Measurements from ENCODE around the gene PDCL3.

The PDCL3 gene

DNA sequence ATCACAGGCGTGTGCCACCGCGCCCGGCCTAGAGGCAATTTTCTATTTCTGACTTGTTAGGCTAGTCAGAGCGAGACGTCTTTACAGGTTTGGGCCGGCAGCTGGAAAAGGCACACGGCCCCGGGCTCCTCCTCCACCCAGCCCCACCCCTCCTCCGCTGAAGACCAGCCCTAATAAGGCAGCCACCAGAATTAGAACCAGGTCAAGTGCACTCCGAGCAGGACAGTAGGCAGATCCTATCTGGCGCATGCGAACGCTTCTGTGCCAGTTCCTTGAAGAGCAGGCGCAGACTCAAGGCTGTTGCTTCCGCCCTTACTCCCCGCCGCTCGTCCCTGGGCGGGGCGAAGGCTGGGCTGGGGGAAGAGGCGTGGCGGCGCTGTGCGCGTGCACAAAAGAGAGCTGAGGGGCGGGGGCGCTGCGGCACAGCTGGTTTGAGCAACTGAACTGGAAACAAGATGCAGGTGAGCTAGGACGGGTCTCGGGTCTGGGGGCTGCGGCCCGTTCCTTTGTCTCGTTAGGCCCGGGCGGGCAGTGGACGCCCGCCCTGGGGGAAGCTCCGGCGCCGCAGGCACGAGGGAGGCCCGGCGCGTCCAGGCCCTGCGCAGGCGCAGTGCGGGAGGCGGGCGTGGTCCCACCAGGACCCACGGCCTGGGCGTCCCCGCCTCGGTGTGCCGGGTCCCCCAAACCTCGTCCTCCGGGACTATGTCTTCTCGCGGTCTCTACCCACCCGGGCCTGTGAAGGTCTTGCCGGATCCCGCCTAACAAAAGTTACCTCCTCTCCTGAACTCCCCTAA, at the start of gene PDCL3:
TSS of gene PDCL3 (plus strand) at position 381 of the 794 bp plus-strand sequence. CDS start at position 456, 75 bp downstream.
- DNase-seq: peak; percentile 99

DNA sequence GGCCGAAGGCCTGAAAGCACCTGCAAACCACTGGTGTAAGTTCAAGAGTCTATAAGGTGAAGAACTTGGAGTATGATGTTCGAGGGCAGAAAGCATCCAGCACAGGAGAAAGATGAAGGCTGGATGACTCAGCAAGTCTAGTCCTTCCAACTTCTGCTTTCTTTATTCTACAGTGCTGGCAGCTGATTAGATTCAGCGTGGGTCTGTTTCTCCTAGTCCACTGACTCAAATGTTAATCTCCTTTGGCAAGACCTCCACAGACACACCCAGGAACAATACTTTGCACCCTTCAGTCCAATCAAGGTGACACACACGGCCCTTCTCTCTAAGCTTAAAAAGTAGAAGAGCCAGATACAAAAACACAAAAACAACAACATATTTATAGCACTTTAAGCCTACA, 49.1 kb upstream of the PDCL3 start:
- no peak for DNase-seq

GRCh38 chr2:100517556-100517955, 45.2 kb upstream of the PDCL3 start:
- no peak for DNase-seq

- no peak for DNase-seq
These were observed 44.0 kb upstream of the PDCL3 start for GRCh38 chr2:100518801-100519200.

- no peak for DNase-seq
These were observed 42.6 kb upstream of the PDCL3 start for GRCh38 chr2:100520224-100520623.

GRCh38 chr2:100522430-100522829, 40.4 kb upstream of the PDCL3 start:
- no peak for DNase-seq

DNA sequence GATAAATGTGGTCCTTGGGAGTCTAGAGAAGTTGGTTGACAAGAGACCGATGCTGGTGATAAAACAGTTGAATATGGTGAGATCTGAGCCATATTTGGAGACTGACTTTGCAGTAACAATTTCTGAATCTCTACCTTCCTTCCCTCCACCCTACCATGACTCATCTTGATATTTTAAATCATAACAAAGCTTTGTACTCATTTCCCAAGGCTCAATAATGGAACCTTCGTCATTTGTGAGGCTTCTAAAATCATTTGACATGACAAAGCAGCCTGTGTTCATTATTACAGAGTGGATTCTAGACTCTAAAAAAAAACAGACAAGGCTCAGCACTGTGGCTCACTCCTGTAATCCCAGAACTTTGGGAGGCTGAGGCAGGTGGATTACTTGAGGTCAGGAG, 38.5 kb upstream of the PDCL3 start:
- no peak for DNase-seq

GRCh38 chr2:100526868-100527267, 35.9 kb upstream of the PDCL3 start:
- DNase-seq: no peak

- DNase-seq: no peak
These were observed 35.3 kb upstream of the PDCL3 start for GRCh38 chr2:100527440-100528015.

GRCh38 chr2:100529176-100529575, 33.6 kb upstream of the PDCL3 start:
- DNase-seq: no peak

GRCh38 chr2:100529900-100530299, 32.9 kb upstream of the PDCL3 start:
- no peak for DNase-seq

GRCh38 chr2:100535855-100536254, 26.9 kb upstream of the PDCL3 start:
- no peak for DNase-seq

DNA sequence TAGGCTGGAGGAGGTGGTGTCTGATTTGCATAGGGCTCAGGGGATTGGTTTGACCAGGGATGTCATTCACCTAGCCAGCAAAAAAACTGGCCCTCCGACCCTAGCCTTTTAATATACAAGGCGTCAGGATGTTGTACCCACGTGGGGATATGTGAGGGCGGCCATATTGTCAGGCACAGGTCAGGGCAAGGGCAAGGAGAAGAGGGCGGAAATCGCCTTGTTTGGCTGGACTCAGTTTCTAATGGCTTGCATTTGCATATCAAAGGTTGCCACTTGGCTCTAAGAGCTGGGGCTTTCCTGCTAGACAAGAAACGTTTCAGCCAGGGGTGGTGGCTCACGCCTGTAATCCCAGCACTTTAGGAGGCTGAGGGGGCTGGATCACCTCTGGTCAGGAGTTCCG, 24.9 kb upstream of the PDCL3 start:
- no peak for DNase-seq

DNA sequence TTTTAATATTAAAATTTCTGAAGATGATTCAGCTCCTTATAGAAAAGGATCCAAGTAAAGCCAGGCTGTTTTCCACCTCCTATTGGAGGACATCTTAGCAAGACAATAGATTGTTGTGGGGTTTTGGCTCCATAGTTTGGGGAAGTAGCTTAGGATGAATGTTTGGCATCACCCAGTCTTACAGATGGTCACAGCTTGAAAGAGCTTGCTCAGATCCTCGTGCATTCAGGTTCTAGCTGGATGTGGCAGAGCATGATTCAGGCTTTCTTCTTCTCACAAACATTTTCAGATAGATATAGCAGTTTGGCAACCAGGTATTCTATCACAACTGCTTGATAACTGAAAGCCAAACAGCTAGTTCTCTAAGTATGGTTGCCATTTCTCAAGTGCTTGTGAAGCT, 23.6 kb upstream of the PDCL3 start:
- DNase-seq: no peak

DNA sequence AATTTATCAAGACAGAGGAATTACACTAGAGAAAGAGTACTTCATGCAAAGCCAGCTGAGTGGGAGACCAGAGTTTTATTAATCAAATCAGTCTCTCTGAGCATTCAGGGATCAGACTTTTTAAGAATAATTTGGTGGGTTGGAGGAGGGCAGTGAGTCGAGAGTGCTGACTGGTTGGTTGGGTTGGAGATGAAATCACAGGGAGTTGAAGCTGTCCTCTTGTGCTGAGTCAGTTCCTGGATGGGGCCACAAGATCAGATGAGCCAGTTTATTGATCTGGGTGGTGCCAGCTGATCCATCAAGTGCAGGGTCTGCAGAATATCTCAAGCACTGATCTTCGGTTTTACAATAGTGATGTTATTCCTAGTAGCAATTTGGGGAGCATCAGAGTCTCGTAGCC, 21.4 kb upstream of the PDCL3 start:
- no peak for DNase-seq

- DNase-seq: no peak
These were observed 20.4 kb upstream of the PDCL3 start for GRCh38 chr2:100542418-100542817.

- no peak for DNase-seq
These were observed 17.7 kb upstream of the PDCL3 start for GRCh38 chr2:100544911-100545596.

DNA sequence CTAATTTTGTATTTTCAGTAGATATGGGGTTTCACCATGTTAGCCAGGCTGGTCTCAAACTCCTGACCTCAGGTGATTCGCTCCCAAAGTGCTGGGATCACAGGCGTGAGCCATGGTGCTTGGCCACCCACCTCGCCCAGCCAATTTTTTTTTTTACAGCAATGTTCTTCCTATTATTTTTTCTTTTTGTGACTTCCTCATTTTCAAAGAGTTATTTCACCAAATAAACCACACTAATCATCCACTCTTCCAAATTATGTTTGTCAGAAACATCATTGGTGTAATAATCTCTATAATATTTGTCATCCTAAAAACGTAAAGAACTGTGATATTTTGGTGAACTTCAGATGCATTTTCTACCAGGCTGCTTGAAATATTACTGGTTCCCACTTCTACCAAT, 16.3 kb upstream of the PDCL3 start:
- no peak for DNase-seq

DNA sequence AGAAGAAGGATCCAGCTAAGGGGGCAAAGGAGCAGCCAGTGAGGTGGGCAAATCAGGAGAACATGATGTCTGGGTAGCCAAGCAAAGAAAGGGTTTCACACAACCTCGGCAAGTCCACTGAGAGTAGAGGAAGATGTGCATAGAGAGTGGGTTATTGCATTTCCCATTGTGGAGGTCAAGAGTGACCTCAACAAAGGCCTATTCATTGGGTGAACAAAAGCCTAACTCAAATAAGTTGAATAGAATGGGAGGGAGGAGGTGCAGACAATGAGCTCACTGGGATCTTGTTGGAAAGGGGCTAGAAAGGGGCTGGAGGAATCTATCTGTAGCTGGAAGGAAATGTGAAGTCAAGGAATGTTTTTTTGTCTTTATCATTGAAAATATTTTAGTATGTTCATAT, 14.0 kb upstream of the PDCL3 start:
- DNase-seq: no peak

- DNase-seq: no peak
These were observed 11.5 kb upstream of the PDCL3 start for GRCh38 chr2:100551303-100551702.

GRCh38 chr2:100554798-100555407, 7.9 kb upstream of the PDCL3 start:
- DNase-seq: no peak

- no peak for DNase-seq
These were observed 6.0 kb upstream of the PDCL3 start for GRCh38 chr2:100556746-100557145.

DNA sequence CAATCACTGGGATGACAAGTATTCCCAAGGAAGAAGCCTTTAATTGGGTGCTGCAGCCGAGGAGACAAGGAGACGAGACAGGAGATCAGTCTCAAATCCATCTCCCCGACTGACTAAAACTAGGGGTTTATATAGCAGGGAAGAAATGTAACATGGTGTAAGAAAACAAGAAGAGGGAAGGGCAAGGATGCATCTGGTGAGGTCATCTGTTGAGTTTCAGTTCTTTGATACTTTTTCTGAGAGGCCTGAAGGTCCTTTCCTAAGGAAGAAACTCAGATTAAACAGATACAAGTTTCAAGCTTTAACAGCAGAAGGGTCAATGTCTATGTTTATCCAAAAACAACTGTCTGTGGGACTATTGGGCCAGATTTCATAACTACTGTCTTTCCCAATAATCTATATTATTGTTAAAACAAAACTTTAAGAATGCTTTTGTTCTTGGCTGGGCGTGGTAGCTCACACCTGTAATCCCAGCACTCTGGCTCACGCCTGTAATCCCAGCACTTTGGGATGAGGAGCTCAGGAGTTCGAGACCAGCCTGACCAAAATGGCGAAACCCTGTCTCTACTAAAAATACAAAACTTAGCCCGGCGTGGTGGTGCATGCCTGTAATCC, 2.5 kb upstream of the PDCL3 start:
- DNase-seq: no peak
